ENCODE data around the gene XRN2. TPM values are rescaled to one million over a fixed set of nuclear protein-coding genes. Genes with fewer than 3 reads are reported as not detected.

The XRN2 gene
- total and polyA plus RNA-seq, 2 of the 13 experiments (the other 11 are each of a cell fraction or from before 2014, with no cell fraction given): 90.3 to 171 TPM

- TF ChIP-seq TEAD2 (CRISPR knock-in tag; IDR thresholded peaks at IDR 0.05) (0 out of 2 replicates have a peak, but pooled peaks have one; percentile 5), ZNF180 (CRISPR knock-in tag; IDR thresholded peaks at IDR 0.05; ENCODE audit: borderline replicate concordance, low read depth) (peak; percentile 56; the same call in 1 of the 2 replicates), MED1 (CRISPR knock-in tag; IDR thresholded peaks at IDR 0.05) (peak; percentile 83), ZNF414 (CRISPR knock-in tag; IDR thresholded peaks at IDR 0.05) (peak; percentile 72), NAIF1 (CRISPR knock-in tag; IDR thresholded peaks at IDR 0.05; ENCODE audit: borderline replicate concordance) (peak; percentile 90), ESRRA (CRISPR knock-in tag; IDR thresholded peaks at IDR 0.05; ENCODE audit: low read depth) (peak; percentile 76; the same call in 1 of the 2 replicates), ATF7 (IDR thresholded peaks at IDR 0.05) (peak; percentile 98), ATF7 (CRISPR knock-in tag; IDR thresholded peaks at IDR 0.05) (peak; percentile 99), ZNF253 (CRISPR knock-in tag; IDR thresholded peaks at IDR 0.05; ENCODE audit: borderline replicate concordance) (peak; percentile 95; the same call in 1 of the 2 replicates), ZNF639 (CRISPR knock-in tag; conservative IDR thresholded peaks at IDR 0.05) (peak; percentile 80), HNRNPL (IDR thresholded peaks at IDR 0.05; ENCODE audit: low read depth, low read length) (peak; percentile 92), ZNF773 (CRISPR knock-in tag; IDR thresholded peaks at IDR 0.05; ENCODE audit: borderline replicate concordance) (peak; percentile 87), NFATC3 (CRISPR knock-in tag; IDR thresholded peaks at IDR 0.05) (0 out of 2 replicates have a peak, but pooled peaks have one; percentile 65), RFXANK (CRISPR knock-in tag; IDR thresholded peaks at IDR 0.05) (peak; percentile 65; the same call in 1 of the 2 replicates), NFRKB (IDR thresholded peaks at IDR 0.05) (no peak), ZNF251 (CRISPR knock-in tag; IDR thresholded peaks at IDR 0.05) (peak; percentile 26; the same call in 1 of the 2 replicates), BCL6 (CRISPR knock-in tag; IDR thresholded peaks at IDR 0.05) (peak; percentile 65), CBX1 (IDR thresholded peaks at IDR 0.05; ENCODE audit: low read depth) (peak; percentile 85), ZNF317 (CRISPR knock-in tag; IDR thresholded peaks at IDR 0.05) (peak; percentile 40), MIER2 (CRISPR knock-in tag; IDR thresholded peaks at IDR 0.05) (0 out of 2 replicates have a peak, but pooled peaks have one; percentile 39), DMTF1 (CRISPR knock-in tag; IDR thresholded peaks at IDR 0.05) (no peak), TP53 (CRISPR knock-in tag; conservative IDR thresholded peaks at IDR 0.05) (peak; percentile 94), FOXA1 (IDR thresholded peaks at IDR 0.05) (no peak), FOXA1 (CRISPR knock-in tag; IDR thresholded peaks at IDR 0.05) (peak; percentile 58), ZEB1 (IDR thresholded peaks at IDR 0.05; ENCODE audit: insufficient replicate concordance, low read depth) (peak; percentile 66), THYN1 (CRISPR knock-in tag; IDR thresholded peaks at IDR 0.05; ENCODE audit: borderline replicate concordance, low read depth) (no peak), ONECUT2 (CRISPR knock-in tag; IDR thresholded peaks at IDR 0.05) (no peak), SALL1 (CRISPR knock-in tag; IDR thresholded peaks at IDR 0.05) (peak; percentile 87), ZNF883 (CRISPR knock-in tag; IDR thresholded peaks at IDR 0.05; ENCODE audit: not compliant biosample characterization) (peak; percentile 98)
These were observed at the start of gene XRN2 (continued) for GRCh38 chr20:21303061-21303871.

Data from HepG2 (cell line).